T-helper 17 cell (primary cell): ENCODE measurements around the gene TM4SF4. TPM values are rescaled to one million over a fixed set of nuclear protein-coding genes. Genes with fewer than 3 reads are reported as not detected.
"Not testable (repeated sequence)": the region's sequence is repeated elsewhere in the genome, so short reads cannot be mapped to it uniquely, and the experiment has no call there.

ENCODE experiments used
- ATAC-seq: fragments of 150-1000 bp; cut with Tn5 transposase; 2 replicates; pipeline ENCODE4 v1.10.0; 2021; ENCODE audit warnings: mild to moderate bottlenecking, moderate library complexity
- DNase-seq, 3 donors: peaks; one replicate each; pipeline versions ENCODE4 v3.0.0 to v3.0.0-alpha.2; 2020 to 2021
- H3K9me3 ChIP-seq: one replicate; pipeline ENCODE4 v1.7.0; 2013; ENCODE audit warnings: low read length, mild to moderate bottlenecking; ENCODE audit not compliant: control insufficient read depth, poor library complexity, severe bottlenecking
- H3K27ac Mint-ChIP-seq: one replicate; pipeline ENCODE4 v1.8.0; 2022; ENCODE audit warnings: mild to moderate bottlenecking, moderate library complexity, mixed read lengths
- H3K27me3 Mint-ChIP-seq: one replicate; pipeline ENCODE4 v1.8.0; 2022; ENCODE audit warnings: mixed read lengths
- H3K36me3 Mint-ChIP-seq: one replicate; pipeline ENCODE4 v1.8.0; 2022; ENCODE audit warnings: low read depth, mixed read lengths
- H3K4me1 Mint-ChIP-seq: one replicate; pipeline ENCODE4 v1.8.0; 2022; ENCODE audit warnings: mild to moderate bottlenecking, mixed read lengths
- H3K4me3 Mint-ChIP-seq: one replicate; pipeline ENCODE4 v1.8.0; 2022; ENCODE audit warnings: mild to moderate bottlenecking, moderate library complexity, mixed read lengths
- total RNA-seq, 4 donors: library from RNA in 2 of 4; stranded (reverse) in 2 of 4; gene quantifications; one replicate each; pipeline ENCODE4 v1.2.3 and lab custom pipeline; 2022 to 2026

TM4SF4 gene
- total RNA-seq, 2 donors from 2014 or later: not detected

- no peak overlapping the region for H3K4me3 Mint-ChIP-seq
- H3K36me3 Mint-ChIP-seq: no peaks in the 10 kb centered on the region
- peaks cover 10% of the 10 kb centered on the region for H3K27me3 Mint-ChIP-seq
- no peak for DNase-seq
- H3K27ac Mint-ChIP-seq: no peak overlapping the region
- no peaks in the 10 kb centered on the region for H3K9me3 ChIP-seq
- ATAC-seq: no peak
- H3K4me1 Mint-ChIP-seq: peaks cover 2% of the 10 kb centered on the region
These were observed 31.0 kb upstream of the TM4SF4 start for GRCh38 chr3:149443545-149443912.

GRCh38 chr3:149444867-149445266 lies 29.6 kb upstream of the TM4SF4 start:
- peaks cover 13% of the 10 kb centered on the region for H3K27me3 Mint-ChIP-seq
- not testable (repeated sequence) for H3K4me1 Mint-ChIP-seq, DNase-seq, H3K9me3 ChIP-seq, H3K27ac Mint-ChIP-seq, H3K36me3 Mint-ChIP-seq, H3K4me3 Mint-ChIP-seq, ATAC-seq

- no peaks in the 10 kb centered on the region for H3K9me3 ChIP-seq
- Mint-ChIP-seq H3K27ac (no peak overlapping the region), H3K27me3 (peaks cover 10% of the 10 kb centered on the region), H3K36me3 (peaks cover 2% of the 10 kb centered on the region), H3K4me3 (no peak overlapping the region), H3K4me1 (peaks cover 2% of the 10 kb centered on the region)
- ATAC-seq (no peak), DNase-seq (no peak)
These were observed 26.1 kb upstream of the TM4SF4 start for GRCh38 chr3:149448331-149448831.

GRCh38 chr3:149449182-149449581 lies 25.3 kb upstream of the TM4SF4 start:
- DNase-seq: no peak
- H3K27ac Mint-ChIP-seq: no peak overlapping the region
- no peaks in the 10 kb centered on the region for H3K9me3 ChIP-seq
- no peak for ATAC-seq
- peaks cover 2% of the 10 kb centered on the region for H3K36me3 Mint-ChIP-seq
- H3K27me3 Mint-ChIP-seq: peaks cover 10% of the 10 kb centered on the region
- H3K4me1 Mint-ChIP-seq: peaks cover 2% of the 10 kb centered on the region
- no peak overlapping the region for H3K4me3 Mint-ChIP-seq

- H3K27ac Mint-ChIP-seq: no peak overlapping the region
- H3K4me3 Mint-ChIP-seq: no peak overlapping the region
- DNase-seq: no peak
- peaks cover 2% of the 10 kb centered on the region for H3K36me3 Mint-ChIP-seq
- peaks cover 2% of the 10 kb centered on the region for H3K4me1 Mint-ChIP-seq
- peaks cover 10% of the 10 kb centered on the region for H3K27me3 Mint-ChIP-seq
- no peaks in the 10 kb centered on the region for H3K9me3 ChIP-seq
- ATAC-seq: no peak
These were observed 24.7 kb upstream of the TM4SF4 start for GRCh38 chr3:149449799-149450198.

GRCh38 chr3:149450281-149450680 lies 24.2 kb upstream of the TM4SF4 start:
- ATAC-seq: no peak
- no peaks in the 10 kb centered on the region for H3K9me3 ChIP-seq
- Mint-ChIP-seq H3K36me3 (peaks cover 2% of the 10 kb centered on the region), H3K27me3 (peaks cover 10% of the 10 kb centered on the region), H3K4me1 (peaks cover 2% of the 10 kb centered on the region), H3K27ac (no peak overlapping the region), H3K4me3 (no peak overlapping the region)
- no peak for DNase-seq

- H3K4me3 Mint-ChIP-seq: no peak overlapping the region
These were observed 22.5 kb upstream of the TM4SF4 start for GRCh38 chr3:149452036-149452435.

GRCh38 chr3:149453140-149453805 lies 21.2 kb upstream of the TM4SF4 start:
- H3K4me1 Mint-ChIP-seq: peaks cover 2% of the 10 kb centered on the region
- no peak overlapping the region for H3K27ac Mint-ChIP-seq
- no peaks in the 10 kb centered on the region for H3K9me3 ChIP-seq
- peaks cover 2% of the 10 kb centered on the region for H3K36me3 Mint-ChIP-seq
- ATAC-seq (no peak), DNase-seq (no peak)
- H3K4me3 Mint-ChIP-seq: no peak overlapping the region
- H3K27me3 Mint-ChIP-seq: peaks cover 22% of the 10 kb centered on the region

More at GRCh38 chr3:149452036-149452435, 22.5 kb upstream of the TM4SF4 start:
- no peaks in the 10 kb centered on the region for H3K9me3 ChIP-seq
- peaks cover 2% of the 10 kb centered on the region for H3K36me3 Mint-ChIP-seq
- H3K27me3 Mint-ChIP-seq: peaks cover 17% of the 10 kb centered on the region
- ATAC-seq (no peak), DNase-seq (no peak)
- peaks cover 2% of the 10 kb centered on the region for H3K4me1 Mint-ChIP-seq
- no peak overlapping the region for H3K27ac Mint-ChIP-seq

- Mint-ChIP-seq H3K4me3 (no peak overlapping the region), H3K4me1 (no peaks in the 10 kb centered on the region), H3K27ac (no peak overlapping the region), H3K36me3 (peaks cover 2% of the 10 kb centered on the region), H3K27me3 (peaks cover 20% of the 10 kb centered on the region)
- no peak for DNase-seq
- H3K9me3 ChIP-seq: no peaks in the 10 kb centered on the region
- ATAC-seq: no peak
These were observed 19.8 kb upstream of the TM4SF4 start for GRCh38 chr3:149454746-149455145.

- DNase-seq: no peak
- H3K9me3 ChIP-seq: no peaks in the 10 kb centered on the region
- no peak for ATAC-seq
- Mint-ChIP-seq H3K27me3 (peaks cover 14% of the 10 kb centered on the region), H3K4me3 (no peak overlapping the region), H3K27ac (no peak overlapping the region), H3K4me1 (no peaks in the 10 kb centered on the region), H3K36me3 (peaks cover 2% of the 10 kb centered on the region)
These were observed 19.1 kb upstream of the TM4SF4 start for GRCh38 chr3:149455366-149455765.

GRCh38 chr3:149455989-149456388 lies 18.5 kb upstream of the TM4SF4 start:
- H3K27ac Mint-ChIP-seq: no peak overlapping the region
- ATAC-seq: no peak

GRCh38 chr3:149459491-149460059 lies 14.9 kb upstream of the TM4SF4 start:
- peaks cover 19% of the 10 kb centered on the region for H3K27me3 Mint-ChIP-seq
- no peak overlapping the region for H3K27ac Mint-ChIP-seq
- ATAC-seq: no peak
- no peak overlapping the region for H3K4me3 Mint-ChIP-seq
- H3K9me3 ChIP-seq: no peaks in the 10 kb centered on the region
- H3K4me1 Mint-ChIP-seq: no peaks in the 10 kb centered on the region
- H3K36me3 Mint-ChIP-seq: no peaks in the 10 kb centered on the region
- no peak for DNase-seq

More at GRCh38 chr3:149455989-149456388, 18.5 kb upstream of the TM4SF4 start:
- H3K36me3 Mint-ChIP-seq: peaks cover 2% of the 10 kb centered on the region
- H3K9me3 ChIP-seq: no peaks in the 10 kb centered on the region
- H3K27me3 Mint-ChIP-seq: peaks cover 12% of the 10 kb centered on the region
- no peak overlapping the region for H3K4me3 Mint-ChIP-seq
- no peaks in the 10 kb centered on the region for H3K4me1 Mint-ChIP-seq
- DNase-seq: no peak

GRCh38 chr3:149460117-149460516 lies 14.4 kb upstream of the TM4SF4 start:
- DNase-seq (no peak), ATAC-seq (no peak)
- H3K27ac Mint-ChIP-seq: no peak overlapping the region
- no peaks in the 10 kb centered on the region for H3K4me1 Mint-ChIP-seq
- H3K27me3 Mint-ChIP-seq: peaks cover 19% of the 10 kb centered on the region
- H3K4me3 Mint-ChIP-seq: no peak overlapping the region
- H3K9me3 ChIP-seq: no peaks in the 10 kb centered on the region
- no peaks in the 10 kb centered on the region for H3K36me3 Mint-ChIP-seq

- DNase-seq (no peak), ATAC-seq (no peak)
- no peaks in the 10 kb centered on the region for H3K9me3 ChIP-seq
- Mint-ChIP-seq H3K27ac (no peak overlapping the region), H3K36me3 (no peaks in the 10 kb centered on the region), H3K27me3 (peaks cover 13% of the 10 kb centered on the region), H3K4me1 (no peaks in the 10 kb centered on the region), H3K4me3 (no peak overlapping the region)
These were observed 12.4 kb upstream of the TM4SF4 start for GRCh38 chr3:149462051-149462450.
